Tibial artery (tissue), 4 donors: ENCODE data around the gene FCGR2B.
"Not testable (repeated sequence)": the region's sequence is repeated elsewhere in the genome, so short reads cannot be mapped to it uniquely, and the experiment has no call there.

Experiments
- DNase-seq, 2 donors: peaks; one replicate each; pipeline ENCODE4 v3.0.0-alpha.2; 2019
- H3K27ac ChIP-seq, 2 donors: fragments of 200-600 bp; sonication (generic) in 1 of 2; 1 replicate in 1 of 2; 2 replicates in 1 of 2; pipeline ENCODE4 v1.5.1; 2018 to 2019; ENCODE audit warnings: mild to moderate bottlenecking in 1 of 2
- H3K27me3 ChIP-seq, 2 donors: fragments of 200-600 bp; sonication (generic) in 1 of 2; one replicate each; pipeline versions ENCODE4 v1.5.1 to v1.6.0; 2016 to 2019
- H3K36me3 ChIP-seq, 3 donors: fragments of 200-600 bp; sonication (generic) in 2 of 3; one replicate each; pipeline ENCODE4 v1.5.1; 2016 to 2019; ENCODE audit warnings: mild to moderate bottlenecking in 2 of 3
- H3K4me1 ChIP-seq, 4 donors: fragments of 200-600 bp; sonication (generic) in 2 of 4; 1 replicate in 3 of 4; 2 replicates in 1 of 4; pipeline ENCODE4 v1.5.1; 2016 to 2019
- H3K4me3 ChIP-seq, 2 donors: fragments of 200-600 bp; sonication (generic) in 1 of 2; 1 replicate in 1 of 2; 2 replicates in 1 of 2; pipeline ENCODE4 v1.5.1; 2018 to 2019; ENCODE audit warnings: mild to moderate bottlenecking in 2 of 2
- H3K9me3 ChIP-seq, 3 donors: fragments of 200-600 bp; sonication (generic) in 1 of 3; one replicate each; pipeline ENCODE4 v1.5.1; 2016 to 2019
- intact Hi-C: fragments of 100-400 bp; cut with DNase I; formaldehyde crosslinking; loops from one replicate; pipeline ENCODE4 v1.15.0; 2023; ENCODE audit warnings: low total_unique reads
- TF ChIP-seq, protein P1 (sequence below), 2 experiments: fragments of 200-600 bp in 1 of 2; fragments of 450-650 bp in 1 of 2; IDR thresholded peaks; one replicate each; pipeline ENCODE4 v1.5.1; 2017 to 2019; ENCODE audit warnings: antibody characterized with exemption in 2 of 2, mild to moderate bottlenecking in 1 of 2, moderate library complexity in 1 of 2

The FCGR2B gene

DNA sequence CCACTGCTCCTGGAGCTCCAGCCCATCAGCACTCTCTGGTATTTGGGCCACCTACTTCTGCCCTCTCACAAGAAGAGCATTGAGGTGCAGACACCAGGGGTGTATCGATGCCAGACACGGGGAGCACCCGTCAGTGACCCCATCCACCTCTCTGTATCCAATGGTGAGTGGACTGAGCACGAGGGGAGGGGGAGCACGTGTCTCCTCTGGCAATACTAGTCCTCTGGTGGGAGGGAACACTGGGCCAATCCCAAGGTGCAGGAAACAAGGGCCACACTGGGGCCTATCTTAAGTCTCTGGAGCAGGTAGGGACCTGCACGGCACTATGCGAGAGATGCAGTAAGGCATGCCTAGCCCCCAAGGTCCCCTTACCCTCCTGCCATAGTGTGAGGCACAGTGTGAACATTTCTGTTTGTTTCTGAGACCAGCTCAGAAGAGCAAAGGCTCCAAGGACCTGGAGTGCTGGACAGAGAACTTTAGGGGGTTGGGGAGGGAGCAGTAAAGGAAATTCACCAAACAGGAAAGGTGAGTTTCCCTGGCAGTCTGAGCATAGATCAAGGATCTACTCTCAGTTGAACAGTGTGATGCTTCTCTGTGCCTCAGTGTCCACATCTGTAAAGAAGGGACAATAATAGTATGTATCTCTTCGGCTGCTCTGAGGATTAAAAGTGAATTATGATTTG is 60.7 kb downstream of the FCGR2B start:
- intact Hi-C loops: no loop called here
- DNase-seq: no peak
- H3K9me3 ChIP-seq: no peaks in the 10 kb centered on the region
- H3K36me3 ChIP-seq: no peaks in the 10 kb centered on the region
- TF ChIP-seq, protein P1, sequence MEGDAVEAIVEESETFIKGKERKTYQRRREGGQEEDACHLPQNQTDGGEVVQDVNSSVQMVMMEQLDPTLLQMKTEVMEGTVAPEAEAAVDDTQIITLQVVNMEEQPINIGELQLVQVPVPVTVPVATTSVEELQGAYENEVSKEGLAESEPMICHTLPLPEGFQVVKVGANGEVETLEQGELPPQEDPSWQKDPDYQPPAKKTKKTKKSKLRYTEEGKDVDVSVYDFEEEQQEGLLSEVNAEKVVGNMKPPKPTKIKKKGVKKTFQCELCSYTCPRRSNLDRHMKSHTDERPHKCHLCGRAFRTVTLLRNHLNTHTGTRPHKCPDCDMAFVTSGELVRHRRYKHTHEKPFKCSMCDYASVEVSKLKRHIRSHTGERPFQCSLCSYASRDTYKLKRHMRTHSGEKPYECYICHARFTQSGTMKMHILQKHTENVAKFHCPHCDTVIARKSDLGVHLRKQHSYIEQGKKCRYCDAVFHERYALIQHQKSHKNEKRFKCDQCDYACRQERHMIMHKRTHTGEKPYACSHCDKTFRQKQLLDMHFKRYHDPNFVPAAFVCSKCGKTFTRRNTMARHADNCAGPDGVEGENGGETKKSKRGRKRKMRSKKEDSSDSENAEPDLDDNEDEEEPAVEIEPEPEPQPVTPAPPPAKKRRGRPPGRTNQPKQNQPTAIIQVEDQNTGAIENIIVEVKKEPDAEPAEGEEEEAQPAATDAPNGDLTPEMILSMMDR (IDR thresholded peaks at IDR 0.05): no peak
- peaks cover 0 to 7% of the 10 kb centered on the region in 2 donors for H3K27me3 ChIP-seq
- H3K4me1 ChIP-seq: peaks cover 0 to 22% (median 10%) of the 10 kb centered on the region in 4 donors
- no peak overlapping the region for H3K4me3 ChIP-seq
- no peak overlapping the region for H3K27ac ChIP-seq

DNA sequence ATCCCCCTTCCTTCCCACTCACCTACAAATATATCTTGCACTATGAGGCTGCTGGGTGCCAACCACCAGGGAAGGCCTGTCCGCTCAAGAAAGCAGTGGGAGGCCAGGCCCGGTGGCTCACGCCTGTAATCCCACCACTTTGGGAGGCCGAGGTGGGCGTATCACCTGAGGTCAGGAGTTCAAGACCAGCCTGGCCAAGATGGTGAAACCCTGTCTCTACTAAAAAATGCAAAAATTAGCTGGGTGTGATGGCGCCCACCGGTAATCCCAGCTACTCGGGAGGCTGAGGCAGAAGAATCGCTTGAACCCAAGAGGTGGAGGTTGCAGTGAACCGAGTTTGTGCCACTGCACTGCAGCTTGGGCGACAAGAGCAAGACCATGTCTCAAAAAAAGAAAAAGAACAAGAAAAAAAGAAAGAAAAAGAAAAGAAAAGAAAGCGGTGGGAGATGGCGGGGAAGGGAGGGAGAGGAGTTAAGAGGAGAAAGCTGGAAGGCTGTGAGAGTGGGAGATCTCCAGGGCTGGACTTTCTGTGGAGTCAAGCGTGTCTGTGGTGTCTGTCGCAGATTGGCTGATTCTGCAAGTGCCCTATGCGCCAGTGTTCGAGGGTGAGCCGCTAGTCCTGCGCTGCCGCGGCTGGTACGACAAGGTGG is 62.4 kb downstream of the FCGR2B start:
- peak overlapping the region; percentile 67 to 79 for H3K27ac ChIP-seq
- DNase-seq, H3K27me3 ChIP-seq, H3K36me3 ChIP-seq, H3K9me3 ChIP-seq, intact Hi-C loops: not testable (repeated sequence)
- peak overlapping the region; percentile 77 to 85 for H3K4me3 ChIP-seq
- H3K4me1 ChIP-seq: peaks cover 0 to 22% (median 10%) of the 10 kb centered on the region in 4 donors

GRCh38 chr1:161725908-161726472 is 63.0 kb downstream of the FCGR2B start:
- H3K4me1 ChIP-seq: peaks cover 0 to 22% (median 10%) of the 10 kb centered on the region in 4 donors
- peak overlapping the region; percentile 67 to 79 for H3K27ac ChIP-seq
- TF ChIP-seq, protein P1 (IDR thresholded peaks at IDR 0.05): peak; percentile 36 to 43
- DNase-seq: peak; percentile 31 to 70
- H3K27me3 ChIP-seq: peaks cover 0 to 7% of the 10 kb centered on the region in 2 donors
- intact Hi-C loops: no loop called here
- H3K4me3 ChIP-seq: peak overlapping the region; percentile 77 to 85
- H3K9me3 ChIP-seq: no peaks in the 10 kb centered on the region
- H3K36me3 ChIP-seq: no peaks in the 10 kb centered on the region

- intact Hi-C loops: no loop called here
- peak overlapping the region; percentile 77 to 85 for H3K4me3 ChIP-seq
- peaks cover 0 to 7% of the 10 kb centered on the region in 2 donors for H3K27me3 ChIP-seq
- no peaks in the 10 kb centered on the region for H3K36me3 ChIP-seq
- H3K27ac ChIP-seq: peak overlapping the region; percentile 67 to 79
- no peaks in the 10 kb centered on the region for H3K9me3 ChIP-seq
- TF ChIP-seq, protein P1 (IDR thresholded peaks at IDR 0.05): peak in 1 of 2 experiments; percentile 15
- H3K4me1 ChIP-seq: peaks cover 0 to 22% (median 10%) of the 10 kb centered on the region in 4 donors
- DNase-seq: peak; percentile 89
These were observed 63.7 kb downstream of the FCGR2B start for GRCh38 chr1:161726473-161727255.

GRCh38 chr1:161727256-161727924 is 64.4 kb downstream of the FCGR2B start:
- intact Hi-C loops: no loop called here
- H3K27ac ChIP-seq: peak overlapping the region; percentile 67 to 79
- H3K4me3 ChIP-seq: peak overlapping the region; percentile 77 to 85
- H3K27me3 ChIP-seq: peaks cover 0 to 3% of the 10 kb centered on the region in 2 donors
- DNase-seq: no peak
- TF ChIP-seq, protein P1 (IDR thresholded peaks at IDR 0.05): no peak
- H3K36me3 ChIP-seq: no peaks in the 10 kb centered on the region
- H3K9me3 ChIP-seq: no peaks in the 10 kb centered on the region
- peaks cover 0 to 22% (median 10%) of the 10 kb centered on the region in 4 donors for H3K4me1 ChIP-seq
